Mesenchymal stem cell (in vitro differentiated cells and primary cell): Measurements from ENCODE around the gene SFSWAP.

ENCODE experiments used
- DNase-seq: peaks from one replicate; pipeline ENCODE4 v3.0.0-alpha.2; 2013
- H2AFZ ChIP-seq: one replicate; pipeline ENCODE4 v1.6.1; 2013; ENCODE audit warnings: low read depth, mild to moderate bottlenecking, control low read depth, inconsistent platforms, low read length, moderate library complexity
- H2AK5ac ChIP-seq: 2 replicates; pipeline ENCODE4 v1.6.1; 2013; ENCODE audit warnings: low read length, moderate library complexity, mild to moderate bottlenecking, inconsistent platforms; ENCODE audit not compliant: severe bottlenecking
- H2BK120ac ChIP-seq: one replicate; pipeline ENCODE4 v1.6.1; 2013; ENCODE audit warnings: low read depth, mild to moderate bottlenecking, inconsistent platforms, low read length, moderate library complexity
- H2BK12ac ChIP-seq, 2 experiments: one replicate each; pipeline ENCODE4 v1.6.1; 2013; ENCODE audit warnings: inconsistent platforms in 2 of 2, low read length in 2 of 2, mild to moderate bottlenecking in 2 of 2, moderate library complexity in 2 of 2, control low read depth in 1 of 2
- H2BK15ac ChIP-seq: one replicate; pipeline ENCODE4 v1.6.1; 2013; ENCODE audit warnings: mild to moderate bottlenecking, low read depth, inconsistent platforms; ENCODE audit not compliant: poor library complexity, severe bottlenecking
- H2BK5ac ChIP-seq: 2 replicates; pipeline ENCODE4 v1.6.1; 2013; ENCODE audit warnings: low read depth, mild to moderate bottlenecking, low read length, control low read depth, inconsistent platforms; ENCODE audit not compliant: poor library complexity, severe bottlenecking
- H3K14ac ChIP-seq, 2 experiments: one replicate each; pipeline ENCODE4 v1.6.1; 2013; ENCODE audit warnings: inconsistent platforms in 2 of 2, low read length in 2 of 2, control low read depth in 1 of 2, mild to moderate bottlenecking in 1 of 2, moderate library complexity in 1 of 2
- H3K18ac ChIP-seq, 2 experiments: one replicate each; pipeline ENCODE4 v1.6.1; 2013; ENCODE audit warnings: inconsistent platforms in 2 of 2, low read length in 2 of 2, control low read depth in 1 of 2, low read depth in 1 of 2, mild to moderate bottlenecking in 1 of 2
- H3K23ac ChIP-seq, 2 experiments: one replicate each; pipeline ENCODE4 v1.6.1; 2013; ENCODE audit warnings: inconsistent platforms in 2 of 2, low read length in 2 of 2, mild to moderate bottlenecking in 2 of 2, moderate library complexity in 2 of 2, control low read depth in 1 of 2
- H3K27ac ChIP-seq: 2 replicates; pipeline ENCODE4 v1.5.1; 2013; ENCODE audit warnings: mild to moderate bottlenecking, moderate library complexity, low read length, control low read depth, inconsistent platforms; ENCODE audit not compliant: poor library complexity, severe bottlenecking
- H3K27me3 ChIP-seq, 2 experiments: 2 replicates each; pipeline versions ENCODE4 v1.6.1 to v1.7.0; 2013; ENCODE audit warnings: low read length in 2 of 2, mild to moderate bottlenecking in 2 of 2, moderate library complexity in 2 of 2, control low read depth in 1 of 2, inconsistent platforms in 1 of 2; ENCODE audit not compliant: control insufficient read depth in 1 of 2, insufficient read depth in 1 of 2
- H3K36me3 ChIP-seq, 2 experiments: 2 replicates each; pipeline versions ENCODE4 v1.6.1 to v1.7.0; 2013; ENCODE audit warnings: low read length in 2 of 2, control low read depth in 1 of 2, inconsistent platforms in 1 of 2, low read depth in 1 of 2, mild to moderate bottlenecking in 1 of 2; ENCODE audit not compliant: insufficient read depth in 2 of 2, control insufficient read depth in 1 of 2
- H3K4ac ChIP-seq, 2 experiments: one replicate each; pipeline ENCODE4 v1.6.1; 2013; ENCODE audit warnings: inconsistent platforms in 2 of 2, low read length in 2 of 2, mild to moderate bottlenecking in 2 of 2, moderate library complexity in 2 of 2, control low read depth in 1 of 2, low read depth in 1 of 2
- H3K4me1 ChIP-seq: 2 replicates; pipeline ENCODE4 v1.6.1; 2013; ENCODE audit warnings: low read depth, low read length, control low read depth; ENCODE audit not compliant: control insufficient read depth, insufficient read depth
- H3K4me2 ChIP-seq: 2 replicates; pipeline ENCODE4 v1.6.1; 2013; ENCODE audit warnings: low read length, mild to moderate bottlenecking, inconsistent platforms; ENCODE audit not compliant: poor library complexity, severe bottlenecking
- H3K4me3 ChIP-seq, 2 experiments: 2 replicates each; pipeline versions ENCODE4 v1.5.1 to v1.7.0; 2013; ENCODE audit warnings: low read length in 2 of 2, mild to moderate bottlenecking in 2 of 2, control low read depth in 1 of 2, low read depth in 1 of 2; ENCODE audit not compliant: insufficient read depth in 1 of 2
- H3K79me1 ChIP-seq: replicated peaks from 2 replicates; pipeline ENCODE4 v1.6.1; 2013; ENCODE audit warnings: mild to moderate bottlenecking, control low read depth, low read length, inconsistent platforms; ENCODE audit not compliant: poor library complexity, severe bottlenecking
- H3K9ac ChIP-seq: 2 replicates; pipeline ENCODE4 v1.7.0; 2013; ENCODE audit warnings: mild to moderate bottlenecking, low read length, moderate library complexity
- H3K9me3 ChIP-seq: 2 replicates; pipeline ENCODE4 v1.7.0; 2013; ENCODE audit warnings: mild to moderate bottlenecking, low read length; ENCODE audit not compliant: control insufficient read depth
- H4K8ac ChIP-seq: one replicate; pipeline ENCODE4 v1.6.1; 2013; ENCODE audit warnings: inconsistent platforms, mild to moderate bottlenecking, low read length, moderate library complexity
- H4K91ac ChIP-seq: one replicate; pipeline ENCODE4 v1.6.1; 2013; ENCODE audit warnings: mild to moderate bottlenecking, low read length, inconsistent platforms
- WGBS: methylation state at CpG from one replicate; pipeline ENCODE4 v1.1.7; 2013; ENCODE audit warnings: mixed read lengths; 5-methylcytosine and 5-hydroxymethylcytosine counted together

The SFSWAP gene

DNA sequence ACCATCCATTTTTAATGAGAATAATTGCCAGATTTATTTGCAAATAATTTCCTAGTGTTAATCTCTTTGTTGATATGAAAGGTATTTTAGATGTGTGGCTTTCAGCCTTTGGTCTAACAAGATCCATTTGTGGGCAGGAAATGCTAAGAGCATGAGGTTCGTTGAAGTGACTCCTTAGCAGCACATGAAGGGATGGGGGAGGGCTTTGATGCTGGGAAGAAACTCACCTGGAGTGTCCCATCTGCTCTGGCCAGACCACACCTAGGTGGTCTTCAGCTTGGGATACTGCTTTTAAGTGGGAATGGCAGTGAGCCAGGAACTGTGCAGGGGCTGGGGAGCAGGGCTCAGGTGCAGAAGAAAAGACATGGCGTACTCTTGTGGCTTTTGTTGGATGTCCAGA is 13.6 kb downstream of the SFSWAP start:
- no peak overlapping the region for H3K23ac ChIP-seq
- no peak overlapping the region for H2BK120ac ChIP-seq
- H3K4me2 ChIP-seq: no peak overlapping the region
- WGBS: 72% methylated on average over 2 of the region's 2 CpGs
- H3K9ac ChIP-seq: no peak overlapping the region
- H2BK15ac ChIP-seq: no peak overlapping the region
- no peak overlapping the region for H3K4ac ChIP-seq
- H3K27ac ChIP-seq: no peak overlapping the region
- peaks cover 35% of the 10 kb centered on the region for H3K79me1 ChIP-seq
- H2AFZ ChIP-seq: no peak overlapping the region
- H3K4me1 ChIP-seq: peaks cover 7% of the 10 kb centered on the region
- H2AK5ac ChIP-seq: no peak overlapping the region
- peaks cover 46 to 92% of the 10 kb centered on the region in 2 experiments for H3K36me3 ChIP-seq
- no peak overlapping the region for H4K8ac ChIP-seq
- H4K91ac ChIP-seq: no peak overlapping the region
- no peak for DNase-seq
- H3K4me3 ChIP-seq: no peak overlapping the region
- no peak overlapping the region for H2BK12ac ChIP-seq
- no peak overlapping the region for H3K18ac ChIP-seq
- H3K27me3 ChIP-seq: no peaks in the 10 kb centered on the region
- no peak overlapping the region for H3K14ac ChIP-seq
- H2BK5ac ChIP-seq: no peak overlapping the region
- no peaks in the 10 kb centered on the region for H3K9me3 ChIP-seq

GRCh38 chr12:131725503-131725902 is 14.6 kb downstream of the SFSWAP start:
- Histone ChIP-seq H4K8ac (peak overlapping the region; percentile 42), H3K79me1 (peaks cover 40% of the 10 kb centered on the region), H3K36me3 (peaks cover 48 to 92% of the 10 kb centered on the region in 2 experiments), H3K18ac (no peak overlapping the region), H3K9me3 (no peaks in the 10 kb centered on the region), H3K9ac (no peak overlapping the region), H2BK120ac (no peak overlapping the region), H2AFZ (no peak overlapping the region), H2AK5ac (no peak overlapping the region), H3K4me1 (peaks cover 7% of the 10 kb centered on the region), H3K27ac (no peak overlapping the region), H3K14ac (no peak overlapping the region), H3K23ac (no peak overlapping the region), H2BK5ac (no peak overlapping the region), H3K4ac (no peak overlapping the region), H2BK15ac (no peak overlapping the region), H3K27me3 (no peaks in the 10 kb centered on the region), H2BK12ac (no peak overlapping the region), H4K91ac (no peak overlapping the region), H3K4me3 (no peak overlapping the region), H3K4me2 (no peak overlapping the region)
- 100% methylated on average over 8 of the region's 11 CpGs for WGBS
- no peak for DNase-seq

DNA sequence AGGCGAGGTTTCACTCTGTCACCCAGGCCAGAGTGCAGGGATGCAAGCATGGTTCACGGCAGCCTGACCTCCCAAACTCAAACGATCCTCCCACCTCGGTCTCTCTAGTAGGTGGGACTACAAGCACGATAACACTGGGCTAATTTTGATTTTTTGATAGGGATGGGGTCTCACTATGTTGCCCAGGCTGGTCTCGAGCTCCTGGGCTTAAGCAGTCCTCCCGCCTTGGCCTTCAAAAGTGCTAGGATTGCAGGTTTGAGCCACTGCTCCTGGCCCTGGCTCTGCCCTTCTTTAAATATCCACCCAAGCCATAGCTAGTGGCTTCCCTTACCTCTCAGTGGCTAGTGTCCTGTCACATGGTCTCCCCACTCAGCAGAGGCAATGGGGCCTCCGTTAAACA is 17.8 kb downstream of the SFSWAP start:
- no peak for DNase-seq
- H3K9ac ChIP-seq: no peak overlapping the region
- no peak overlapping the region for H3K18ac ChIP-seq
- WGBS: 97% methylated on average over 6 of the region's 8 CpGs
- H4K91ac ChIP-seq: no peak overlapping the region
- H3K23ac ChIP-seq: no peak overlapping the region
- no peak overlapping the region for H3K14ac ChIP-seq
- H4K8ac ChIP-seq: no peak overlapping the region
- peaks cover 71 to 90% of the 10 kb centered on the region in 2 experiments for H3K36me3 ChIP-seq
- no peak overlapping the region for H2BK12ac ChIP-seq
- H2BK5ac ChIP-seq: no peak overlapping the region
- no peak overlapping the region for H2BK15ac ChIP-seq
- no peak overlapping the region for H2BK120ac ChIP-seq
- no peak overlapping the region for H2AFZ ChIP-seq
- H3K4me2 ChIP-seq: no peak overlapping the region
- no peaks in the 10 kb centered on the region for H3K9me3 ChIP-seq
- no peak overlapping the region for H3K4me3 ChIP-seq
- peaks cover 5% of the 10 kb centered on the region for H3K4me1 ChIP-seq
- no peaks in the 10 kb centered on the region for H3K27me3 ChIP-seq
- no peak overlapping the region for H3K27ac ChIP-seq
- no peak overlapping the region for H3K4ac ChIP-seq
- no peak overlapping the region for H2AK5ac ChIP-seq
- H3K79me1 ChIP-seq: peaks cover 53% of the 10 kb centered on the region

GRCh38 chr12:131729254-131729955 is 18.5 kb downstream of the SFSWAP start:
- no peak overlapping the region for H2BK120ac ChIP-seq
- H4K8ac ChIP-seq: no peak overlapping the region
- no peak overlapping the region for H3K14ac ChIP-seq
- no peak overlapping the region for H3K4me2 ChIP-seq
- H2AFZ ChIP-seq: no peak overlapping the region
- no peak overlapping the region for H2BK15ac ChIP-seq
- H3K4me3 ChIP-seq: no peak overlapping the region
- no peak overlapping the region for H3K18ac ChIP-seq
- no peak overlapping the region for H3K23ac ChIP-seq
- no peak overlapping the region for H2BK12ac ChIP-seq
- no peaks in the 10 kb centered on the region for H3K9me3 ChIP-seq
- 75% methylated on average over 8 of the region's 9 CpGs for WGBS
- no peak overlapping the region for H3K4ac ChIP-seq
- H2BK5ac ChIP-seq: no peak overlapping the region
- H3K36me3 ChIP-seq: peaks cover 78 to 95% of the 10 kb centered on the region in 2 experiments
- no peak for DNase-seq
- peaks cover 5% of the 10 kb centered on the region for H3K4me1 ChIP-seq
- H3K27ac ChIP-seq: no peak overlapping the region
- no peak overlapping the region for H3K9ac ChIP-seq
- no peak overlapping the region for H4K91ac ChIP-seq
- peaks cover 56% of the 10 kb centered on the region for H3K79me1 ChIP-seq
- no peak overlapping the region for H2AK5ac ChIP-seq
- H3K27me3 ChIP-seq: no peaks in the 10 kb centered on the region
